Heart left ventricle (tissue), 16 donors: ENCODE measurements around the gene RAC3. TPM values are rescaled to one million over a fixed set of nuclear protein-coding genes. Genes with fewer than 3 reads are reported as not detected.

ENCODE experiments used
- ATAC-seq, 4 donors: fragments of 200-7000 bp; cut with Tn5 transposase; one replicate each; pipeline ENCODE4 v1.9.1; 2020 to 2022; ENCODE audit warnings: moderate library complexity in 4 of 4, mild to moderate bottlenecking in 3 of 4, moderate number of reproducible peaks in 1 of 4
- DNase-seq, 5 donors: peaks; one replicate each; pipeline ENCODE4 v3.0.0-alpha.2; 2020
- H3K27ac ChIP-seq, 12 donors: fragments of 200-600 bp; sonication (generic) in 4 of 12; one replicate each; pipeline versions ENCODE4 v1.5.0 to v1.8.0; 2016 to 2022; ENCODE audit warnings: mild to moderate bottlenecking in 2 of 12
- H3K27me3 ChIP-seq, 9 donors: fragments of 200-600 bp; sonication (generic) in 2 of 9; one replicate each; pipeline versions ENCODE4 v1.5.1 to v1.8.0; 2016 to 2022; ENCODE audit warnings: mild to moderate bottlenecking in 3 of 9
- H3K36me3 ChIP-seq, 9 donors: fragments of 200-600 bp; sonication (generic) in 2 of 9; one replicate each; pipeline versions ENCODE4 v1.5.0 to v1.8.0; 2018 to 2022; ENCODE audit warnings: mild to moderate bottlenecking in 2 of 9
- H3K4me1 ChIP-seq, 12 donors: fragments of 200-600 bp; sonication (generic) in 4 of 12; one replicate each; pipeline versions ENCODE4 v1.5.0 to v1.8.0; 2016 to 2022; ENCODE audit warnings: mild to moderate bottlenecking in 3 of 12
- H3K4me3 ChIP-seq, 12 donors: fragments of 200-600 bp; sonication (generic) in 4 of 12; one replicate each; pipeline versions ENCODE4 v1.5.0 to v1.8.0; 2017 to 2022; ENCODE audit warnings: mild to moderate bottlenecking in 9 of 12, moderate library complexity in 4 of 12
- H3K9me3 ChIP-seq, 12 donors: fragments of 200-600 bp; sonication (generic) in 4 of 12; one replicate each; pipeline versions ENCODE4 v1.5.0 to v1.8.0; 2016 to 2022; ENCODE audit warnings: mild to moderate bottlenecking in 1 of 12
- POLR2A ChIP-seq, 2 donors: fragments of 450-650 bp; IDR thresholded peaks; one replicate each; pipeline ENCODE4 v1.6.1; 2017; ENCODE audit warnings: antibody characterized with exemption in 2 of 2, mild to moderate bottlenecking in 2 of 2, moderate library complexity in 2 of 2
- WGBS, 4 donors: extraction: QIAGEN DNeasy Blood & Tissue Kit in 2 of 4; methylation state at CpG; one replicate each; pipeline versions ENCODE4 v1.1.5 to v1.1.7; 2013 to 2018; 5-methylcytosine and 5-hydroxymethylcytosine counted together
- intact Hi-C, 10 donors: fragments of 100-400 bp; cut with DNase I; formaldehyde crosslinking; loops; one replicate each; pipeline versions ENCODE4 v1.11.1 to v1.14.2; 2022
- long read RNA-seq, 3 donors: library from polyadenylated mRNA; unstranded; transcript quantifications; one replicate each; pipeline ENCODE4 v2.0.0, GENCODE V29; 2020 to 2021
- polyA plus RNA-seq, 2 donors: library from polyadenylated mRNA; stranded (reverse); fragments of 200-250 nt; gene quantifications; one replicate each; pipeline ENCODE4 v1.2.3, GENCODE V29; 2013
- total RNA-seq, 9 donors: library from RNA; depleted of rRNA in 2 of 9; stranded (reverse); fragments of >200 nt in 2 of 9; fragmentation: NEBNext Ultra II Directional in 3 of 9; extraction: Animal tissue kit (Norgen Biotek cat#: 25700) in 3 of 9; gene quantifications; one replicate each; pipeline versions ENCODE4 v1.1.0 to v1.2.4, GENCODE V29; 2016 to 2023
- TF ChIP-seq, protein P1 (sequence below), 12 donors: fragments of 200-600 bp; sonication (generic) in 4 of 12; IDR thresholded peaks; one replicate each; pipeline versions ENCODE4 v1.5.0 to v1.8.0; 2018 to 2022; ENCODE audit warnings: antibody characterized with exemption in 12 of 12, mild to moderate bottlenecking in 5 of 12
- donor health status: ischemic (EF 13 %, LVEDD 7.1; RV severe dilation, severe dysfunction).
- donor health status: healthy with polysubstance abuse.
- donor health status: DM: no; HTN: yes; CAD: no.
- donor health status: DM: no; HTN: no; CAD: no.
- donor health status: ischemic (EF 25% LVEDD 6.9; RV normal size, moderate dysfunction).
- donor health status: ischemic (EF 25% LVEDD 5.7; RV mildly dilated, moderate dysfunction).
- donor health status: healthy.
- donor health status: DM: yes; HTN: yes; CAD: no.
- donor health status: ischemic (EF 35%, LVEDD 5.7; RV mildly dilated, moderate dysfunction).
- donor health status: nonischemic (EF 11% LVEDD 7.7; RV severe dilation, severe dysfunction).
- donor health status: DM: yes; HTN: yes; CAD: no.
- donor health status: PGD.
- donor health status: ischemic (EF 29% LVEDD 5.4; RV normal size, mild dysfunction).
- donor health status: nonischemic (EF 23%, LVEDD 6.1; RV moderate dilation, normal function).

Gene RAC3
- total RNA-seq (1 to 10 TPM in 7 of 9 donors, under 1 TPM in 2; 0.76 to 2.6 (median 1.5) TPM), polyA plus RNA-seq (1 to 10 TPM; 1.2 to 2.0 TPM)
- long read RNA-seq, donor 1, result 0 reads
- long read RNA-seq, donor 2, result 0 reads
- long read RNA-seq, donor 3, result 0 reads

DNA sequence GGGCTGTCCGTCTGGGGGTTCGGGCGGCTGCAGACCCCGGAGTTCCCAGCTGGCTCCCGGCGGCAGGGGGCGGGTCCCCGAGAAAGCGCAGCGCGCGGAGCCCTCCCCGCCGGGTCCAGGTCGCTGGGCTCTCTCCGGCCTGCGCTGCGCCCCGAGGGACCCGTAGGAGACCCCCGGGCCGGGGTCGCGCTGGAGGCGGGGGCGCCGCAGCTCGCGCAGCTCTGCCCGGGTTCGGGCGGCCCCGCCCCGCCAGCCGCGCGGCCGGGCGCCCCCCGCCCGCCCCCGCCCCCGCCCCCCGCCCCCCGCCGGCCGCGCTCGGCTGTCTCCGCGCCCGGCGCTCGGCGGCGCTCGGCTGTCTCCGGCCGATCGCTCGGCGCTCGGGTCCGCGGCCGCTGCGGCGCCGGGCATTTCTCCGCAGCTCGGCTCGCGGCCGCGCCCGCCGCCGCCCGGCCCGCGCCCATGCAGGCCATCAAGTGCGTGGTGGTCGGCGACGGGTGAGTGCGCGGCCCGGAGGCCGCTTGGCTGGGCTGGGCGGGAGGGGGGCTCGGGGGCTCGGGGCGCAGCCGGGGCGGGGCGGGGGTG is at the start of gene RAC3:
TSS of gene RAC3 (plus strand) at position 376 of the 582 bp plus-strand sequence. CDS start at position 460, 84 bp downstream.
- intact Hi-C loops, result loop anchor here in 6 of 10 donors (2.0 to 10.0 kb wide), 6 partner anchors 73 to 293 kb away; no protein-coding TSS in a partner anchor
- Histone ChIP-seq H3K27ac (peak within 1 kb of the TSS in 3 of 12 donors; percentile 3 to 50 (median 10)), H3K9me3 (no peaks in the 10 kb centered on the region), H3K4me1 (peaks cover 2 to 44% (median 22%) of the 10 kb centered on the region in 12 donors), H3K4me3 (peak within 1 kb of the TSS; percentile 23 to 62 (median 52)), H3K36me3 (peaks cover 0 to 5% (median 0%) of the 10 kb centered on the region in 9 donors), H3K27me3 (peaks cover 0 to 9% (median 0%) of the 10 kb centered on the region in 9 donors)
- ATAC-seq (no peak), DNase-seq (no peak)
- 0 to 1% (median 1%) methylated on average over 1 to 96 of the region's 96 CpGs for WGBS, 4 donors
- TF ChIP-seq, protein P1, sequence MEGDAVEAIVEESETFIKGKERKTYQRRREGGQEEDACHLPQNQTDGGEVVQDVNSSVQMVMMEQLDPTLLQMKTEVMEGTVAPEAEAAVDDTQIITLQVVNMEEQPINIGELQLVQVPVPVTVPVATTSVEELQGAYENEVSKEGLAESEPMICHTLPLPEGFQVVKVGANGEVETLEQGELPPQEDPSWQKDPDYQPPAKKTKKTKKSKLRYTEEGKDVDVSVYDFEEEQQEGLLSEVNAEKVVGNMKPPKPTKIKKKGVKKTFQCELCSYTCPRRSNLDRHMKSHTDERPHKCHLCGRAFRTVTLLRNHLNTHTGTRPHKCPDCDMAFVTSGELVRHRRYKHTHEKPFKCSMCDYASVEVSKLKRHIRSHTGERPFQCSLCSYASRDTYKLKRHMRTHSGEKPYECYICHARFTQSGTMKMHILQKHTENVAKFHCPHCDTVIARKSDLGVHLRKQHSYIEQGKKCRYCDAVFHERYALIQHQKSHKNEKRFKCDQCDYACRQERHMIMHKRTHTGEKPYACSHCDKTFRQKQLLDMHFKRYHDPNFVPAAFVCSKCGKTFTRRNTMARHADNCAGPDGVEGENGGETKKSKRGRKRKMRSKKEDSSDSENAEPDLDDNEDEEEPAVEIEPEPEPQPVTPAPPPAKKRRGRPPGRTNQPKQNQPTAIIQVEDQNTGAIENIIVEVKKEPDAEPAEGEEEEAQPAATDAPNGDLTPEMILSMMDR (IDR thresholded peaks at IDR 0.05), result no peak
- TF ChIP-seq POLR2A (IDR thresholded peaks at IDR 0.05), result no peak

DNA sequence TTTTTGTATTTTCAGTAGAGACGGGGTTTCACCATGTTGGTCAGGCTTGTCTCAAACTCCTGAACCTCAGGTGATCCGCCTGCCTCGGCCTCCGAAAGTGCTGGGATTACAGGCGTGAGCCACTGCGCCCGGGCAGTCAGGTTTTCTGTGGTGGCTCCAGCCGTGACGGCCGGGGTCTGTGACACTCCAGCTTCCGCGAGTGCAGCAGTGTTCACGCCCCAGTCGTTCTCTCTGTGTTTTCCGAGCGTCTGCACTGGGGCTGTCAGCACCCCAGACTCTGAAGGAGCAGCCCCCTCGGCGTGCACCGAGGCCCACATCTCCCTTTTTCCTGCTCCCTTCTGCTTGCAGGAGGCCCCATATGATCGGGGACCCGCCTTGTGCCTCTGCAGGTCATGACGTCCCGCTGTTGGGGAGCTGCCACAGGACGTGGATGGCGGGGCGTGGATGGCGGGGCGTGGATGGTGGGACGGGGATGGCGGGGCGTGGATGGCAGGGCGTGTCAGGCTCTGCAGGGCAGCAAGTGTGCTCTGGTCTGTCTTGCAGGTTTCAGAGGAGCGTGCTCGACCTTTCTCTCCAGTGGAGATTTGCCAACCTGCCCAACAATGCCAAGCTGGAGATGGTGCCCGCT is 48.4 kb upstream of the RAC3 start:
- Histone ChIP-seq H3K27me3 (no peaks in the 10 kb centered on the region), H3K27ac (no peak overlapping the region), H3K4me3 (no peak overlapping the region), H3K4me1 (peaks cover 0 to 11% (median 8%) of the 10 kb centered on the region in 12 donors), H3K36me3 (peaks cover 0 to 57% (median 35%) of the 10 kb centered on the region in 9 donors), H3K9me3 (no peaks in the 10 kb centered on the region)
- TF ChIP-seq POLR2A (IDR thresholded peaks at IDR 0.05), result no peak
- TF ChIP-seq, protein P1 (IDR thresholded peaks at IDR 0.05), result no peak
- intact Hi-C loops, result no loop called here
- ATAC-seq (no peak), DNase-seq (no peak)
- 93 to 94% (median 94%) methylated on average over 35 of the region's 35 CpGs for WGBS, 4 donors

DNA sequence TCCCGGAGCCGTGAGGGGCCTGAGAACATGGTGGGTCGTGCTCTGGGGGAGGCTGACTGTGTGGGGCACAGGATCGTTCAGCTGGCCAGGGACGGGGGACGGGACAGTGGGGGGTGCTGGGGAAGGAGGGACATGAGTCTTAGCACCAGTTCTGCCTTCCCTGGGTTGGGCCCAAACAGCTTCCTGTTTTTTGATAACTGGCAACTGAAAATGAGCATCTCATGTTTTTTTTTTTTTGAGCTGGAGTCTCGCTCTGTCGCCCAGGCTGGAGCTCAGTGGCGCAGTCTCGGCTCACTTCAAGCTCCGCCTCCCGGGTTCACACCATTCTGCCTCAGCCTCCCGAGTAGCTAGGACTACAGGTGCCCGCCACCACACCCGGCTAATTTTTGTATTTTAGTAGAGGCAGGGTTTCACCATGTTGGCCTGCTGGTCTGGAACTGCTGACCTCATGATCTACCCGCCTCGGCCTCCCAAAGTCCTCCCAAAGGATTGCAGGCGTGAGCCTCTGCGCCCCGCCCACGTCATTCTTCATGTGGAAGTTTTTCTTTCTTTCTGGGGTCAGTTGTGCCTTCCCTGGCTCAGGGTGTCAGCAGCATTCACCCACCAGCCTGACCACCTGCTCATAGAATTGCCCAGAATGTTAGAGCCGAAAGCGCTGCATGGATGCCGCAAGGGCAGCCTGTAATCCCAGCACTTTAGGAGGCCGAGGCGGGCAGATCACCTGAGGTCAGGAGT is 47.7 kb upstream of the RAC3 start:
- Histone ChIP-seq H3K4me1 (peaks cover 0 to 4% (median 1%) of the 10 kb centered on the region in 12 donors), H3K27me3 (no peaks in the 10 kb centered on the region), H3K36me3 (peaks cover 0 to 57% (median 35%) of the 10 kb centered on the region in 9 donors), H3K4me3 (no peak overlapping the region), H3K9me3 (no peaks in the 10 kb centered on the region), H3K27ac (no peak overlapping the region)
- TF ChIP-seq, protein P1 (IDR thresholded peaks at IDR 0.05), result no peak
- no peak for TF ChIP-seq POLR2A (IDR thresholded peaks at IDR 0.05)
- intact Hi-C loops, result no loop called here
- WGBS, 4 donors, result 95 to 97% (median 97%) methylated on average over 26 of the region's 26 CpGs
- no peak for ATAC-seq
- no peak for DNase-seq
